Measurements from ENCODE around the gene UBTD2. TPM values are rescaled to one million over a fixed set of nuclear protein-coding genes. Genes with fewer than 3 reads are reported as not detected.

The UBTD2 gene
- total RNA-seq, 1 donor from 2014 or later: 6.8 TPM

- intact Hi-C loops (cut with DNase I): no loop called here
These were observed 53.7 kb downstream of the UBTD2 start for GRCh38 chr5:172229904-172230303.

DNA sequence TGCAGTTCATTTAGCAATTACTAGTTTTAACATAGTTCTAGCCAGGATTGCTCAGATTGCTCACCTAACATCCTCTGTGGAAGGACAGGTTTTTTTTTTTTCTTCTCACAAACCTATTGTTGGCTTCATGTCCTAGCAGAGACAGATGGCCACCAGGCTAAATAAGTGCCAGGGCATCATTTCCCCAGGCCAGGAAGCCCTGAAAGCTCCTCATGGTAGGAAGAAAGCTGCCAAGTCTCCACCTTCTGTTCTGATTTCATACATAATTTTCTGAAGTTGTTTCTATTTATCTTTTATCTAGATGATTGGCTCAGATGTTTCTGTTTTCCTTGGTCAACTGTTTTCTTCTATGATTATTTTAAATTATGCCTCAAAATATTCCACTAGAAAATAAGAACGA, 58.6 kb downstream of the UBTD2 start:
- TF ChIP-seq, protein P1, sequence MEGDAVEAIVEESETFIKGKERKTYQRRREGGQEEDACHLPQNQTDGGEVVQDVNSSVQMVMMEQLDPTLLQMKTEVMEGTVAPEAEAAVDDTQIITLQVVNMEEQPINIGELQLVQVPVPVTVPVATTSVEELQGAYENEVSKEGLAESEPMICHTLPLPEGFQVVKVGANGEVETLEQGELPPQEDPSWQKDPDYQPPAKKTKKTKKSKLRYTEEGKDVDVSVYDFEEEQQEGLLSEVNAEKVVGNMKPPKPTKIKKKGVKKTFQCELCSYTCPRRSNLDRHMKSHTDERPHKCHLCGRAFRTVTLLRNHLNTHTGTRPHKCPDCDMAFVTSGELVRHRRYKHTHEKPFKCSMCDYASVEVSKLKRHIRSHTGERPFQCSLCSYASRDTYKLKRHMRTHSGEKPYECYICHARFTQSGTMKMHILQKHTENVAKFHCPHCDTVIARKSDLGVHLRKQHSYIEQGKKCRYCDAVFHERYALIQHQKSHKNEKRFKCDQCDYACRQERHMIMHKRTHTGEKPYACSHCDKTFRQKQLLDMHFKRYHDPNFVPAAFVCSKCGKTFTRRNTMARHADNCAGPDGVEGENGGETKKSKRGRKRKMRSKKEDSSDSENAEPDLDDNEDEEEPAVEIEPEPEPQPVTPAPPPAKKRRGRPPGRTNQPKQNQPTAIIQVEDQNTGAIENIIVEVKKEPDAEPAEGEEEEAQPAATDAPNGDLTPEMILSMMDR (IDR thresholded peaks at IDR 0.05): no peak
- no peak overlapping the region for H3K27ac ChIP-seq
- H3K4me1 ChIP-seq: no peaks in the 10 kb centered on the region
- no peaks in the 10 kb centered on the region for H3K9me3 ChIP-seq
- DNase-seq (ENCODE audit: low spot score in 2 of 2): no peak
- intact Hi-C loops (cut with DNase I): no loop called here
- H3K27me3 ChIP-seq: no peaks in the 10 kb centered on the region
- H3K4me3 ChIP-seq: no peak overlapping the region
- peaks cover 4 to 16% of the 10 kb centered on the region in 2 donors for H3K36me3 ChIP-seq

More at GRCh38 chr5:172229904-172230303, 53.7 kb downstream of the UBTD2 start:
- Histone ChIP-seq H3K4me1 (no peaks in the 10 kb centered on the region), H3K36me3 (peaks cover 4 to 18% of the 10 kb centered on the region in 2 donors), H3K27me3 (no peaks in the 10 kb centered on the region), H3K4me3 (no peak overlapping the region), H3K27ac (no peak overlapping the region), H3K9me3 (no peaks in the 10 kb centered on the region)
- DNase-seq (ENCODE audit: low spot score in 2 of 2): no peak
- TF ChIP-seq, protein P1 (IDR thresholded peaks at IDR 0.05): no peak

- intact Hi-C loops (cut with DNase I): no loop called here
- no peak for DNase-seq (ENCODE audit: low spot score in 2 of 2)
- H3K9me3 ChIP-seq: no peaks in the 10 kb centered on the region
- H3K4me3 ChIP-seq: no peak overlapping the region
- H3K27ac ChIP-seq: no peak overlapping the region
- H3K27me3 ChIP-seq: no peaks in the 10 kb centered on the region
- no peaks in the 10 kb centered on the region for H3K4me1 ChIP-seq
- TF ChIP-seq, protein P1 (IDR thresholded peaks at IDR 0.05): no peak
- H3K36me3 ChIP-seq: peaks cover 7 to 21% of the 10 kb centered on the region in 2 donors
These were observed 59.4 kb downstream of the UBTD2 start for GRCh38 chr5:172223901-172224873.

GRCh38 chr5:172219296-172219695, 64.3 kb downstream of the UBTD2 start:
- Histone ChIP-seq H3K27me3 (no peaks in the 10 kb centered on the region), H3K9me3 (no peaks in the 10 kb centered on the region), H3K36me3 (peaks cover 9 to 19% of the 10 kb centered on the region in 2 donors), H3K27ac (no peak overlapping the region), H3K4me3 (no peak overlapping the region), H3K4me1 (no peaks in the 10 kb centered on the region)
- intact Hi-C loops (cut with DNase I): no loop called here
- TF ChIP-seq, protein P1 (IDR thresholded peaks at IDR 0.05): no peak
- no peak for DNase-seq (ENCODE audit: low spot score in 2 of 2)

DNA sequence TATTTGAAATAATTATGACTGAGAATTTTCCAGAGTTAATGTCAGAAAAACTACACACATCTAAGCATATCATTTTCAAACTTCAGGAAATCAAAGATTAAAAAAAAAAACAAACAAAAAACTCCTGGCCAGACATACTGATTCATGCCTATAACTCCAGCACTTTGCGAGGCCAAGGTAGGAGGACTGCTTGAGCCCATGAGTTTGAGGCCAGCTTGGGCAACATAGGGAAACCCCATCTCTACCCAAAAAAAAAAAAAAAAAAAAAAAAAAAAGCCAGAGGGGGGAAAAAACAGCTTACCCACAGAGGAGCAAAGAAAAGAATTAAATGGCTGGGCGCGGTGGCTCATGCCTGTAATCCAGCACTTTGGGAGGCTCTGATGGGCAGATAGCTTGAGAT, 67.2 kb downstream of the UBTD2 start:
- DNase-seq (ENCODE audit: low spot score in 2 of 2): no peak
- H3K36me3 ChIP-seq: peaks cover 14 to 24% of the 10 kb centered on the region in 2 donors
- no peaks in the 10 kb centered on the region for H3K9me3 ChIP-seq
- H3K4me1 ChIP-seq: no peaks in the 10 kb centered on the region
- TF ChIP-seq, protein P1 (IDR thresholded peaks at IDR 0.05): no peak
- no peak overlapping the region for H3K4me3 ChIP-seq
- no peaks in the 10 kb centered on the region for H3K27me3 ChIP-seq
- intact Hi-C loops (cut with DNase I): no loop called here
- H3K27ac ChIP-seq: no peak overlapping the region

Measured in ascending aorta (tissue), 2 donors.